Suprapubic skin (tissue), 4 donors: Measurements from ENCODE around the gene FATE1. TPM values are rescaled to one million over a fixed set of nuclear protein-coding genes. Genes with fewer than 3 reads are reported as not detected.

ENCODE experiments used
- DNase-seq, 2 donors: peaks; one replicate each; pipeline ENCODE4 v3.0.0-alpha.2; 2019; ENCODE audit warnings: low spot score in 2 of 2
- H3K27ac ChIP-seq: fragments of 200-600 bp; sonication (generic); one replicate; pipeline ENCODE4 v1.5.1; 2019
- H3K27me3 ChIP-seq: fragments of 200-600 bp; sonication (generic); one replicate; pipeline ENCODE4 v1.5.1; 2019
- H3K36me3 ChIP-seq: fragments of 200-600 bp; sonication (generic); one replicate; pipeline ENCODE4 v1.5.1; 2019
- H3K4me1 ChIP-seq: fragments of 200-600 bp; sonication (generic); one replicate; pipeline ENCODE4 v1.5.1; 2019
- H3K4me3 ChIP-seq: fragments of 200-600 bp; sonication (generic); one replicate; pipeline ENCODE4 v1.5.1; 2019; ENCODE audit warnings: mild to moderate bottlenecking
- H3K9me3 ChIP-seq: fragments of 200-600 bp; sonication (generic); one replicate; pipeline ENCODE4 v1.5.1; 2019
- CTCF ChIP-seq, 2 donors: fragments of 200-600 bp in 1 of 2; fragments of 450-650 bp in 1 of 2; sonication (generic) in 1 of 2; IDR thresholded peaks; one replicate each; pipeline ENCODE4 v1.5.1; 2016 to 2019; ENCODE audit warnings: antibody characterized with exemption in 2 of 2, mild to moderate bottlenecking in 1 of 2, moderate library complexity in 1 of 2
- EP300 ChIP-seq: sonication (generic); formaldehyde crosslinking; IDR thresholded peaks from one replicate; pipeline ENCODE4 v1.6.1; 2017; ENCODE audit warnings: antibody characterized with exemption
- POLR2A ChIP-seq, 2 donors: fragments of 450-650 bp; IDR thresholded peaks; one replicate each; pipeline ENCODE4 v1.6.1; 2017; ENCODE audit warnings: antibody characterized with exemption in 2 of 2, mild to moderate bottlenecking in 2 of 2, moderate library complexity in 2 of 2
- POLR2AphosphoS5 ChIP-seq, 3 donors: sonication (generic); formaldehyde crosslinking; IDR thresholded peaks; one replicate each; pipeline ENCODE4 v1.6.1; 2017; ENCODE audit warnings: antibody characterized with exemption in 3 of 3
- WGBS: methylation state at CpG from one replicate; pipeline ENCODE4 v1.1.5; 2018; 5-methylcytosine and 5-hydroxymethylcytosine counted together
- total RNA-seq, 4 donors: library from RNA; depleted of rRNA; stranded (reverse); fragments of >200 nt; gene quantifications; one replicate each; pipeline ENCODE4 v1.1.0, GENCODE V29; 2016

FATE1 gene
- total RNA-seq, 4 donors from 2014 or later, result not detected

GRCh38 chrX:151700581-151700980 is 15.3 kb upstream of the FATE1 start:
- no peak overlapping the region for H3K27ac ChIP-seq
- no peaks in the 10 kb centered on the region for H3K4me1 ChIP-seq
- no peaks in the 10 kb centered on the region for H3K36me3 ChIP-seq
- H3K4me3 ChIP-seq, result no peak overlapping the region
- TF ChIP-seq POLR2AphosphoS5 (IDR thresholded peaks at IDR 0.05), result no peak
- no peak for TF ChIP-seq POLR2A (IDR thresholded peaks at IDR 0.05)
- no peak for TF ChIP-seq EP300
- TF ChIP-seq CTCF (IDR thresholded peaks at IDR 0.05), result no peak
- no peaks in the 10 kb centered on the region for H3K9me3 ChIP-seq
- DNase-seq, result no peak
- WGBS, result 60% methylated on average over 3 of the region's 16 CpGs
- H3K27me3 ChIP-seq, result no peaks in the 10 kb centered on the region

GRCh38 chrX:151701071-151701470 is 14.8 kb upstream of the FATE1 start:
- Histone ChIP-seq H3K27ac (no peak overlapping the region), H3K9me3 (no peaks in the 10 kb centered on the region), H3K4me3 (no peak overlapping the region), H3K4me1 (no peaks in the 10 kb centered on the region), H3K36me3 (no peaks in the 10 kb centered on the region), H3K27me3 (no peaks in the 10 kb centered on the region)
- no peak for DNase-seq
- WGBS, result 94% methylated on average over 4 of the region's 4 CpGs
- TF ChIP-seq POLR2A (IDR thresholded peaks at IDR 0.05), result no peak
- TF ChIP-seq POLR2AphosphoS5 (IDR thresholded peaks at IDR 0.05), result no peak
- TF ChIP-seq EP300, result no peak

GRCh38 chrX:151701531-151701930 is 14.3 kb upstream of the FATE1 start:
- Histone ChIP-seq H3K4me3 (no peak overlapping the region), H3K27me3 (no peaks in the 10 kb centered on the region), H3K4me1 (no peaks in the 10 kb centered on the region), H3K36me3 (no peaks in the 10 kb centered on the region), H3K27ac (no peak overlapping the region), H3K9me3 (no peaks in the 10 kb centered on the region)
- 75% methylated on average over 6 of the region's 7 CpGs for WGBS
- DNase-seq, result no peak
- TF ChIP-seq POLR2AphosphoS5 (IDR thresholded peaks at IDR 0.05) (no peak), EP300 (no peak), CTCF (IDR thresholded peaks at IDR 0.05) (no peak), POLR2A (IDR thresholded peaks at IDR 0.05) (no peak)

GRCh38 chrX:151702026-151702714 is 13.7 kb upstream of the FATE1 start:
- no peaks in the 10 kb centered on the region for H3K36me3 ChIP-seq
- no peaks in the 10 kb centered on the region for H3K9me3 ChIP-seq
- TF ChIP-seq CTCF (IDR thresholded peaks at IDR 0.05) (no peak), EP300 (no peak), POLR2AphosphoS5 (IDR thresholded peaks at IDR 0.05) (no peak), POLR2A (IDR thresholded peaks at IDR 0.05) (no peak)
- H3K4me1 ChIP-seq, result no peaks in the 10 kb centered on the region
- no peak overlapping the region for H3K4me3 ChIP-seq
- H3K27me3 ChIP-seq, result no peaks in the 10 kb centered on the region
- no peak overlapping the region for H3K27ac ChIP-seq
- DNase-seq, result no peak
- WGBS, result 74% methylated on average over 9 of the region's 9 CpGs

GRCh38 chrX:151702741-151703340 is 13.0 kb upstream of the FATE1 start:
- H3K4me1 ChIP-seq, result no peaks in the 10 kb centered on the region

More at GRCh38 chrX:151702741-151703340, 13.0 kb upstream of the FATE1 start:
- TF ChIP-seq POLR2A (IDR thresholded peaks at IDR 0.05) (no peak), POLR2AphosphoS5 (IDR thresholded peaks at IDR 0.05) (no peak), CTCF (IDR thresholded peaks at IDR 0.05) (no peak)
- no peak overlapping the region for H3K4me3 ChIP-seq
- no peaks in the 10 kb centered on the region for H3K9me3 ChIP-seq
- no peaks in the 10 kb centered on the region for H3K27me3 ChIP-seq
- no peak overlapping the region for H3K27ac ChIP-seq
- 43% methylated on average over 3 of the region's 7 CpGs for WGBS
- no peaks in the 10 kb centered on the region for H3K36me3 ChIP-seq
- peak in 1 of 2 donors; percentile 50 for DNase-seq
